PC-9 (cell line): ENCODE measurements around the gene POLA2.

ENCODE experiments used
- CTCF ChIP-seq: fragments of 200-600 bp; sonication (generic); conservative IDR thresholded peaks from 2 replicates; pipeline ENCODE4 v1.6.1; 2017; ENCODE audit warnings: mixed run types, antibody characterized with exemption, mild to moderate bottlenecking, moderate library complexity
- EZH2 ChIP-seq: fragments of 200-600 bp; sonication (generic); IDR thresholded peaks from 2 replicates; pipeline ENCODE4 v1.8.0; 2017; ENCODE audit warnings: antibody characterized with exemption, low read depth

- no peak for TF ChIP-seq CTCF
- no peak for TF ChIP-seq EZH2
These were observed 44.0 kb upstream of the POLA2 start for GRCh38 chr11:65217441-65218423.
